Ascending aorta (tissue), 2 donors: ENCODE results near the gene YBEY. TPM values are rescaled to one million over a fixed set of nuclear protein-coding genes. Genes with fewer than 3 reads are reported as not detected.

Source experiments
- DNase-seq, 2 donors: peaks; one replicate each; pipeline ENCODE4 v3.0.0-alpha.2; 2019; ENCODE audit warnings: low spot score in 2 of 2
- H3K27ac ChIP-seq, 2 donors: fragments of 200-600 bp; sonication (generic); one replicate each; pipeline ENCODE4 v1.5.1; 2016 to 2017; ENCODE audit warnings: mild to moderate bottlenecking in 1 of 2
- H3K27me3 ChIP-seq: fragments of 200-600 bp; sonication (generic); one replicate; pipeline ENCODE4 v1.5.1; 2017
- H3K36me3 ChIP-seq, 2 donors: fragments of 200-600 bp; sonication (generic); one replicate each; pipeline ENCODE4 v1.5.1; 2016
- H3K4me1 ChIP-seq, 2 donors: fragments of 200-600 bp; sonication (generic); one replicate each; pipeline ENCODE4 v1.5.1; 2016 to 2017; ENCODE audit warnings: mild to moderate bottlenecking in 1 of 2
- H3K4me3 ChIP-seq, 2 donors: fragments of 200-600 bp; sonication (generic); one replicate each; pipeline ENCODE4 v1.5.1; 2016 to 2017; ENCODE audit warnings: mild to moderate bottlenecking in 1 of 2
- H3K9me3 ChIP-seq, 2 donors: fragments of 200-600 bp; sonication (generic); one replicate each; pipeline ENCODE4 v1.5.1; 2016
- CTCF ChIP-seq, 3 experiments: fragments of 200-600 bp in 2 of 3; fragments of 450-650 bp in 1 of 3; sonication (generic) in 2 of 3; IDR thresholded peaks; one replicate each; pipeline ENCODE4 v1.5.1; 2016 to 2019; ENCODE audit warnings: antibody characterized with exemption in 3 of 3, mild to moderate bottlenecking in 1 of 3, moderate library complexity in 1 of 3
- intact Hi-C: fragments of 100-400 bp; cut with DNase I; formaldehyde crosslinking; loops from one replicate; pipeline ENCODE4 v1.15.1; 2023
- total RNA-seq: library from RNA; depleted of rRNA; stranded (reverse); fragments of >200 nt; gene quantifications from one replicate; pipeline ENCODE4 v1.1.0, GENCODE V29; 2016

Gene YBEY
- total RNA-seq, 1 donor from 2014 or later, result 0.53 TPM

GRCh38 chr21:46345861-46346260 lies 59.7 kb downstream of the YBEY start:
- TF ChIP-seq CTCF (IDR thresholded peaks at IDR 0.05), result no peak
- Histone ChIP-seq H3K9me3 (no peaks in the 10 kb centered on the region), H3K27me3 (no peaks in the 10 kb centered on the region), H3K27ac (no peak overlapping the region), H3K4me3 (no peak overlapping the region), H3K4me1 (no peaks in the 10 kb centered on the region), H3K36me3 (peaks cover 51 to 52% of the 10 kb centered on the region in 2 donors)
- intact Hi-C loops, result no loop called here
- no peak for DNase-seq

GRCh38 chr21:46346296-46347202 lies 60.4 kb downstream of the YBEY start:
- no peak for TF ChIP-seq CTCF (IDR thresholded peaks at IDR 0.05)
- no peaks in the 10 kb centered on the region for H3K9me3 ChIP-seq
- H3K4me1 ChIP-seq, result no peaks in the 10 kb centered on the region
- intact Hi-C loops, result no loop called here
- peaks cover 58% of the 10 kb centered on the region in 2 donors for H3K36me3 ChIP-seq
- no peak overlapping the region for H3K27ac ChIP-seq
- H3K27me3 ChIP-seq, result no peaks in the 10 kb centered on the region
- DNase-seq, result no peak
- H3K4me3 ChIP-seq, result no peak overlapping the region

GRCh38 chr21:46347203-46347550 lies 61.0 kb downstream of the YBEY start:
- no peak for DNase-seq
- Histone ChIP-seq H3K4me1 (no peaks in the 10 kb centered on the region), H3K27ac (no peak overlapping the region), H3K9me3 (no peaks in the 10 kb centered on the region), H3K36me3 (peaks cover 63 to 64% of the 10 kb centered on the region in 2 donors), H3K4me3 (no peak overlapping the region), H3K27me3 (no peaks in the 10 kb centered on the region)
- intact Hi-C loops, result no loop called here
- TF ChIP-seq CTCF (IDR thresholded peaks at IDR 0.05), result no peak

Other genes with a start within 250 kb of the YBEY start
- 1,704 TPM for gene COL6A2, start 188.2 kb upstream of the YBEY start, total RNA-seq
- 0.85 TPM for gene FTCD, start 130.8 kb upstream of the YBEY start, total RNA-seq
- 37.4 TPM for gene SPATC1L, start 101.9 kb upstream of the YBEY start, total RNA-seq
- 49.4 TPM for gene LSS, start 57.6 kb upstream of the YBEY start, total RNA-seq
- gene MCM3AP, start 731 bp upstream of the YBEY start, total RNA-seq, result 121 TPM
- 3.2 TPM for gene C21orf58, start 37.5 kb downstream of the YBEY start, total RNA-seq
- gene PCNT, start 37.8 kb downstream of the YBEY start, total RNA-seq, result 39.9 TPM
- gene DIP2A, start 172.5 kb downstream of the YBEY start, total RNA-seq, result 72.8 TPM